Pons (tissue), 1 donor: Measurements from ENCODE around the gene CHMP1B.

ENCODE experiments used
- DNase-seq: peaks from one replicate; pipeline ENCODE4 v3.0.0-alpha.2; 2016; ENCODE audit warnings: low spot score

The CHMP1B gene

GRCh38 chr18:11902522-11903292, 51.5 kb downstream of the CHMP1B start:
- no peak for DNase-seq
